K562 (cell line): ENCODE measurements around the gene WWOX. TPM values are rescaled to one million over a fixed set of nuclear protein-coding genes. Genes with fewer than 3 reads are reported as not detected.

Source experiments
- ATAC-seq: fragments of 200-7000 bp; cut with Tn5 transposase; 3 replicates; pipeline ENCODE4 v1.9.1; 2020; ENCODE audit warnings: moderate library complexity
- BruUV-seq: library from RNA; stranded (reverse); fragments of 400-500 nt; replicated peaks from 2 replicates; lab custom pipeline; 2021; lab: Mats Ljungman, UMichigan
- CTCF ChIA-PET: fragments of 300-600 bp; formaldehyde crosslinking; extraction: SDS; loops from one replicate; lab custom pipeline; 2021; ENCODE audit warnings: low intra/inter-chr PET ratio; lab: Yijun Ruan, JAX
- POLR2A ChIA-PET: fragments of 300-600, 350-650 bp; sonication (Branson Sonifier 250); formaldehyde crosslinking; extraction: SDS; loops from one replicate; lab custom pipeline; 2021; ENCODE audit warnings: antibody characterized with exemption, inconsistent platforms; lab: Yijun Ruan, JAX
- DNase-seq, 4 experiments: peaks; one replicate each; pipeline versions ENCODE4 v3.0.0 to v3.0.0-alpha.2; 2011 to 2018; ENCODE audit warnings: low spot score in 3 of 4, mixed read lengths in 3 of 4; ENCODE audit errors: extremely low read depth in 1 of 4
- FAIRE-seq: peaks from 2 replicates; lab custom pipeline; 2011; peaks lifted over from hg19 to GRCh38; lab: Jason Lieb, UNC
- H2AFZ ChIP-seq: 2 replicates; pipeline ENCODE4 v1.6.0; 2011; ENCODE audit warnings: low read depth, low read length, control low read depth, inconsistent platforms
- H3K27ac ChIP-seq: fragments of 200-600 bp; 3 replicates; pipeline ENCODE4 v1.8.0; 2011; ENCODE audit warnings: low read depth, mild to moderate bottlenecking, control low read depth, inconsistent platforms, low read length, moderate library complexity, mixed read lengths; ENCODE audit errors: extremely low read depth
- H3K27me3 ChIP-seq, 2 experiments: fragments of 300-600 bp in 1 of 2; 2 replicates in 1 of 2; 3 replicates in 1 of 2; pipeline versions ENCODE4 v1.6.0 to v1.8.0; 2011; ENCODE audit warnings: inconsistent platforms in 2 of 2, low read length in 2 of 2, mild to moderate bottlenecking in 1 of 2, mixed read lengths in 1 of 2, moderate library complexity in 1 of 2; ENCODE audit not compliant: control insufficient read depth in 2 of 2, insufficient read depth in 2 of 2
- H3K36me3 ChIP-seq: fragments of 300-600 bp; 3 replicates; pipeline ENCODE4 v1.8.0; 2011; ENCODE audit warnings: mild to moderate bottlenecking, low read length, inconsistent platforms; ENCODE audit not compliant: control insufficient read depth, insufficient read depth
- H3K4me1 ChIP-seq, 2 experiments: fragments of 200-600 bp in 1 of 2; replicated peaks in 1 of 2; 2 replicates in 1 of 2; 3 replicates in 1 of 2; pipeline versions ENCODE4 v1.5.1 to v1.8.0; 2011; ENCODE audit warnings: inconsistent platforms in 2 of 2, low read length in 2 of 2, mild to moderate bottlenecking in 1 of 2, mixed read lengths in 1 of 2, moderate library complexity in 1 of 2; ENCODE audit not compliant: control insufficient read depth in 2 of 2, insufficient read depth in 2 of 2
- H3K4me2 ChIP-seq: 2 replicates; pipeline ENCODE4 v1.6.1; 2011; ENCODE audit warnings: low read length, control low read depth, inconsistent platforms, mixed read lengths; ENCODE audit not compliant: insufficient read depth
- H3K4me3 ChIP-seq: fragments of 200-600 bp; sonication (generic), shearing (Covaris generic); 2 replicates; pipeline ENCODE4 v1.5.1; 2016; ENCODE audit warnings: control low read depth, inconsistent platforms
- H3K79me2 ChIP-seq: fragments of 200-600 bp; 3 replicates; pipeline ENCODE4 v1.8.0; 2011; ENCODE audit warnings: low read length, inconsistent platforms; ENCODE audit not compliant: control insufficient read depth, insufficient read depth
- H3K9ac ChIP-seq, 2 experiments: 2 replicates each; pipeline versions ENCODE4 v1.6.0 to v1.6.1; 2011; ENCODE audit warnings: low read depth in 2 of 2, low read length in 2 of 2, control low read depth in 1 of 2, inconsistent platforms in 1 of 2, mild to moderate bottlenecking in 1 of 2, mixed read lengths in 1 of 2; ENCODE audit not compliant: insufficient read depth in 1 of 2
- H3K9me1 ChIP-seq: one replicate; pipeline ENCODE4 v1.6.0; 2011; ENCODE audit warnings: inconsistent platforms, mild to moderate bottlenecking, low read length, moderate library complexity; ENCODE audit not compliant: control insufficient read depth, insufficient read depth
- H3K9me3 ChIP-seq: replicated peaks from 2 replicates; pipeline ENCODE4 v1.5.1; 2011; ENCODE audit warnings: low read depth, low read length, inconsistent platforms; ENCODE audit not compliant: control insufficient read depth, insufficient read depth
- H4K20me1 ChIP-seq: replicated peaks from 2 replicates; pipeline ENCODE4 v1.6.1; 2011; ENCODE audit warnings: low read length, inconsistent platforms, mixed read lengths; ENCODE audit not compliant: control insufficient read depth, insufficient read depth
- NFATC3 ChIP-seq: fragments of 450-650 bp; IDR thresholded peaks from 2 replicates; pipeline ENCODE4 v1.6.1; 2017; ENCODE audit warnings: mild to moderate bottlenecking
- PHF20 ChIP-seq: fragments of 450-650 bp; IDR thresholded peaks from 2 replicates; pipeline ENCODE4 v1.6.1; 2018; ENCODE audit not compliant: partially characterized antibody
- RCOR1 ChIP-seq, 2 experiments: IDR thresholded peaks; 2 replicates each; pipeline ENCODE4 v1.6.1; 2012; ENCODE audit warnings: low read depth in 2 of 2, low read length in 2 of 2, borderline replicate concordance in 1 of 2, improper control_type of control experiment in 1 of 2
- ZBTB17 ChIP-seq: fragments of 450-650 bp; formaldehyde crosslinking; IDR thresholded peaks from 2 replicates; pipeline ENCODE4 v1.4.0; 2020; ENCODE audit warnings: mild to moderate bottlenecking
- ZNF3 ChIP-seq: fragments of 250-450 bp; sonication (Bioruptor Pico); IDR thresholded peaks from 2 replicates; pipeline ENCODE4 v1.5.0; 2021; ENCODE audit warnings: mild to moderate bottlenecking, moderate library complexity
- ZNF644 ChIP-seq: fragments of 200-800 bp; sonication (Bioruptor generic); IDR thresholded peaks from 2 replicates; pipeline ENCODE4 v1.6.1; 2016; ENCODE audit warnings: low read depth, missing genetic modification characterization, missing compliant biosample characterization
- WGBS: fragments of 100-300 bp; shearing (Covaris generic); methylation state at CpG from one replicate; pipeline ENCODE4 v1.1.6; 2016; ENCODE audit warnings: low coverage, mixed read lengths; ENCODE audit not compliant: insufficient coverage; ENCODE audit errors: missing lambda C conversion rate; 5-methylcytosine and 5-hydroxymethylcytosine counted together
- in situ Hi-C: fragments of 300-500 bp; cut with MboI; formaldehyde crosslinking; loops from 4 replicates; pipeline ENCODE4 v1.15.0; 2018; ENCODE audit warnings: inconsistent platforms, mixed read lengths
- intact Hi-C: fragments of 100-400 bp; cut with micrococcal nuclease; formaldehyde crosslinking; loops from 2 replicates; pipeline ENCODE4 v1.14.2; 2022
- polyA plus RNA-seq, 8 experiments: library from polyadenylated mRNA; depleted of rRNA in 4 of 8; stranded (reverse) in 5 of 8; unstranded in 3 of 8; fragments of >200 nt; fragmentation: Nextera tagmentation in 2 of 8; fragmentation: Illumina TruSeq in 1 of 8; extraction: Ambion mirVana in 2 of 8; extraction: Trizol in 1 of 8; gene quantifications; 2 replicates each; pipeline versions ENCODE4 v1.2.1 to v1.2.3, GENCODE V29; 2011 to 2014; ENCODE audit warnings: inconsistent platforms in 1 of 8, missing spikeins in 1 of 8
- total RNA-seq, 7 experiments: library from RNA; depleted of rRNA in 6 of 7; stranded (reverse); fragments of >200 nt in 6 of 7; fragmentation: Illumina TruSeq in 2 of 7; extraction: Trizol in 2 of 7; gene quantifications; 2 replicates each; pipeline versions ENCODE4 v1.2.1 to v1.2.3, GENCODE V29; 2011 to 2021; ENCODE audit warnings: low replicate concordance in 1 of 7
- TF ChIP-seq, protein P1 (sequence below): fragments of 250-450 bp; sonication (Bioruptor Pico); IDR thresholded peaks from 2 replicates; pipeline ENCODE4 v1.8.0; 2021; ENCODE audit warnings: moderate library complexity, mild to moderate bottlenecking, inconsistent platforms

WWOX gene
- total and polyA plus RNA-seq, 9 of the 15 experiments (the other 6 are each of a cell fraction or from before 2014, with no cell fraction given), result 1.6 to 22.7 (median 8.1) TPM

DNA sequence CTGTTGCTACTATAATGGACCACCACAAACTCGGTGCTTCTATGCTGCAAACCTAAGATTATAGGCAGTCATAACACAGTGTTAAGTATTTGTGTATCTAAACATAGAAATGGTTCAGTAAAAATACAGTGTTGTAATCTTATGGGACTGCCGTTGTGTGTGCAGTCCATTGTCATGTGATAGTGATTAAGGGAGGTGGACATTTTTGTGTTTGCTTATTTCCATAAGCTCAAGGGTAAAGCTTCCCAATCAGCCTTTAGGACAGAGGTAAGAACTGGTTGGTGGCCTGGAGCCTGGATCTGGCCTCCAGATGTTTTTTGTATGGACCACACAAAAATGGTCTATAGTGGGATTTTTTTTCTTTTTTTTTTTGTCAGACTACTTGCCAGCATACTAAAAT, 29.9 kb downstream of the WWOX start:
- no peak overlapping the region for H3K4me3 ChIP-seq
- H2AFZ ChIP-seq, result no peak overlapping the region
- no peak overlapping the region for H3K27ac ChIP-seq
- WGBS, result 11% methylated on average over 2 of the region's 2 CpGs
- TF ChIP-seq RCOR1 (IDR thresholded peaks at IDR 0.05; ENCODE audit: borderline replicate concordance in 1 of 2, low read depth in 2 of 2, low read length in 2 of 2), result no peak
- TF ChIP-seq ZNF644 (tag), result no peak
- no peak for TF ChIP-seq ZNF3 (CRISPR knock-in tag)
- no peak for TF ChIP-seq NFATC3
- no peak for TF ChIP-seq ZBTB17
- no peak for TF ChIP-seq PHF20
- TF ChIP-seq, protein P1, sequence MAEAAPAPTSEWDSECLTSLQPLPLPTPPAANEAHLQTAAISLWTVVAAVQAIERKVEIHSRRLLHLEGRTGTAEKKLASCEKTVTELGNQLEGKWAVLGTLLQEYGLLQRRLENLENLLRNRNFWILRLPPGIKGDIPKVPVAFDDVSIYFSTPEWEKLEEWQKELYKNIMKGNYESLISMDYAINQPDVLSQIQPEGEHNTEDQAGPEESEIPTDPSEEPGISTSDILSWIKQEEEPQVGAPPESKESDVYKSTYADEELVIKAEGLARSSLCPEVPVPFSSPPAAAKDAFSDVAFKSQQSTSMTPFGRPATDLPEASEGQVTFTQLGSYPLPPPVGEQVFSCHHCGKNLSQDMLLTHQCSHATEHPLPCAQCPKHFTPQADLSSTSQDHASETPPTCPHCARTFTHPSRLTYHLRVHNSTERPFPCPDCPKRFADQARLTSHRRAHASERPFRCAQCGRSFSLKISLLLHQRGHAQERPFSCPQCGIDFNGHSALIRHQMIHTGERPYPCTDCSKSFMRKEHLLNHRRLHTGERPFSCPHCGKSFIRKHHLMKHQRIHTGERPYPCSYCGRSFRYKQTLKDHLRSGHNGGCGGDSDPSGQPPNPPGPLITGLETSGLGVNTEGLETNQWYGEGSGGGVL, result no peak
- TF ChIP-seq, all 486 proteins: peak for 0
- no peak for DNase-seq
- Histone ChIP-seq H3K9me1 (no peaks in the 10 kb centered on the region), H4K20me1 (no peaks in the 10 kb centered on the region), H3K9ac (no peak overlapping the region), H3K79me2 (no peaks in the 10 kb centered on the region), H3K9me3 (no peaks in the 10 kb centered on the region), H3K36me3 (no peaks in the 10 kb centered on the region), H3K27me3 (no peaks in the 10 kb centered on the region), H3K4me2 (no peak overlapping the region), H3K4me1 (no peaks in the 10 kb centered on the region)
- no peak for ATAC-seq
- ChIA-PET CTCF (no interaction called here), POLR2A (interaction anchor here (0.9 kb wide), 1 partner anchor 229 kb away, joined by 3 read pairs; no protein-coding TSS in a partner anchor)
- FAIRE-seq, result no peak
- intact Hi-C loops (no loop called here), in situ Hi-C loops (no loop called here)
- no TSS peak for BruUV-seq
